GM12878 (cell line): Measurements from ENCODE around the gene SORCS2. TPM values are rescaled to one million over a fixed set of nuclear protein-coding genes. Genes with fewer than 3 reads are reported as not detected.

Experiments used
- ATAC-seq: fragments of 200-7000 bp; cut with Tn5 transposase; 3 replicates; pipeline ENCODE4 v1.9.1; 2020; ENCODE audit warnings: mild to moderate bottlenecking, moderate library complexity
- BruUV-seq: library from RNA; stranded (reverse); fragments of 400-500 nt; replicated peaks from 2 replicates; lab custom pipeline; 2021; lab: Mats Ljungman, UMichigan
- CTCF ChIA-PET: fragments of 300-600 bp; sonication (Branson Sonifier 250); formaldehyde crosslinking; extraction: SDS; loops from one replicate; lab custom pipeline; 2021; ENCODE audit warnings: inconsistent platforms; lab: Yijun Ruan, JAX
- POLR2A ChIA-PET: fragments of 350-600 bp; formaldehyde crosslinking; extraction: SDS; loops from one replicate; lab custom pipeline; 2021; ENCODE audit warnings: inconsistent platforms; lab: Charles Lee
- RAD21 ChIA-PET: fragments of 300-600 bp; sonication (Branson Sonifier 250); formaldehyde crosslinking; loops from one replicate; lab custom pipeline; 2023; ENCODE audit warnings: antibody characterized with exemption; ENCODE audit not compliant: unreplicated experiment; lab: Charles Lee
- SMC1A ChIA-PET: fragments of 300-600 bp; sonication (Branson Sonifier 250); formaldehyde crosslinking; loops from one replicate; lab custom pipeline; 2023; ENCODE audit not compliant: unreplicated experiment, uncharacterized antibody; lab: Charles Lee
- DNase-seq: peaks from one replicate; pipeline ENCODE4 v3.0.0-alpha.2; 2011; ENCODE audit warnings: low read depth, low spot score
- FAIRE-seq: peaks from 3 replicates; lab custom pipeline; 2011; peaks lifted over from hg19 to GRCh38; lab: Jason Lieb, UNC
- H2AFZ ChIP-seq: 2 replicates; pipeline ENCODE4 v1.6.0; 2011; ENCODE audit warnings: low read depth, low read length, control low read depth; ENCODE audit not compliant: control insufficient read depth
- H3K27ac ChIP-seq: 2 replicates; pipeline ENCODE4 v1.5.1; 2011; ENCODE audit warnings: control low read depth; ENCODE audit not compliant: control insufficient read depth, insufficient read depth
- H3K27me3 ChIP-seq, 2 experiments: replicated peaks in 1 of 2; 2 replicates each; pipeline versions ENCODE4 v1.6.0 to v1.6.1; 2011; ENCODE audit warnings: low read length in 1 of 2; ENCODE audit not compliant: control insufficient read depth in 2 of 2, insufficient read depth in 2 of 2
- H3K36me3 ChIP-seq, 2 experiments: 2 replicates each; pipeline ENCODE4 v1.5.1; 2011; ENCODE audit warnings: low read length in 1 of 2; ENCODE audit not compliant: control insufficient read depth in 2 of 2, insufficient read depth in 2 of 2
- H3K4me1 ChIP-seq: 2 replicates; pipeline ENCODE4 v1.6.1; 2011; ENCODE audit warnings: mild to moderate bottlenecking, low read length, moderate library complexity, mixed read lengths; ENCODE audit not compliant: control insufficient read depth, insufficient read depth
- H3K4me2 ChIP-seq: 2 replicates; pipeline ENCODE4 v1.6.0; 2011; ENCODE audit warnings: control low read depth; ENCODE audit not compliant: control insufficient read depth, insufficient read depth
- H3K4me3 ChIP-seq: fragments of 200-600 bp; sonication (generic); 2 replicates; pipeline ENCODE4 v1.5.1; 2016
- H3K79me2 ChIP-seq: 2 replicates; pipeline ENCODE4 v1.6.0; 2011; ENCODE audit warnings: low read length; ENCODE audit not compliant: control insufficient read depth, insufficient read depth
- H3K9ac ChIP-seq: 2 replicates; pipeline ENCODE4 v1.8.0; 2011; ENCODE audit warnings: low read length, control low read depth, mixed read lengths; ENCODE audit not compliant: control insufficient read depth, insufficient read depth
- H3K9me3 ChIP-seq: replicated peaks from 3 replicates; pipeline ENCODE4 v1.5.1; 2011; ENCODE audit warnings: mild to moderate bottlenecking, low read length; ENCODE audit not compliant: control insufficient read depth, insufficient read depth
- H4K20me1 ChIP-seq: 2 replicates; pipeline ENCODE4 v1.6.0; 2011; ENCODE audit not compliant: control insufficient read depth, insufficient read depth
- CBX3 ChIP-seq: fragments of 200-600 bp; sonication (generic); IDR thresholded peaks from 2 replicates; pipeline ENCODE4 v1.6.1; 2016; ENCODE audit warnings: low read depth, borderline replicate concordance
- DPF2 ChIP-seq: fragments of 450-650 bp; IDR thresholded peaks from 2 replicates; pipeline ENCODE4 v1.6.1; 2017; ENCODE audit warnings: mild to moderate bottlenecking
- E2F4 ChIP-seq: IDR thresholded peaks from 2 replicates; pipeline ENCODE4 v1.6.1; 2012; ENCODE audit warnings: low read depth, low read length, improper control_type of control experiment
- E2F8 ChIP-seq: fragments of 450-650 bp; IDR thresholded peaks from 2 replicates; pipeline ENCODE4 v1.6.1; 2018; ENCODE audit warnings: mild to moderate bottlenecking, low read depth, moderate library complexity; ENCODE audit not compliant: partially characterized antibody
- FOXK2 ChIP-seq: fragments of 450-650 bp; IDR thresholded peaks from 2 replicates; pipeline ENCODE4 v1.6.1; 2017; ENCODE audit warnings: mild to moderate bottlenecking, moderate library complexity
- HDAC2 ChIP-seq: fragments of 200-600 bp; sonication (generic); IDR thresholded peaks from 2 replicates; pipeline ENCODE4 v1.6.1; 2017
- MTA3 ChIP-seq: IDR thresholded peaks from 2 replicates; pipeline ENCODE4 v1.6.1; 2012; ENCODE audit warnings: low read length, inconsistent platforms, borderline replicate concordance
- MYC ChIP-seq: IDR thresholded peaks from 2 replicates; pipeline ENCODE4 v1.6.1; 2011; ENCODE audit warnings: mild to moderate bottlenecking, low read length, moderate library complexity, inconsistent platforms; ENCODE audit not compliant: insufficient read depth, insufficient replicate concordance, insufficient read length, severe bottlenecking
- NBN ChIP-seq: fragments of 450-650 bp; IDR thresholded peaks from 2 replicates; pipeline ENCODE4 v1.6.1; 2016
- NFYB ChIP-seq: IDR thresholded peaks from 2 replicates; pipeline ENCODE4 v1.6.1; 2011; ENCODE audit warnings: low read depth, mild to moderate bottlenecking, low read length, improper control_type of control experiment, moderate library complexity; ENCODE audit not compliant: insufficient read depth
- NR2C1 ChIP-seq: fragments of 450-650 bp; IDR thresholded peaks from 2 replicates; pipeline ENCODE4 v1.6.1; 2017; ENCODE audit warnings: antibody characterized with exemption, mild to moderate bottlenecking, moderate library complexity
- NR2C2 ChIP-seq: IDR thresholded peaks from 2 replicates; pipeline ENCODE4 v1.6.1; 2011; ENCODE audit warnings: borderline replicate concordance, low read depth; ENCODE audit not compliant: control insufficient read depth, insufficient read length
- RELB ChIP-seq: fragments of 450-650 bp; IDR thresholded peaks from 2 replicates; pipeline ENCODE4 v1.6.1; 2017; ENCODE audit warnings: low read depth, mild to moderate bottlenecking, moderate library complexity
- SMAD5 ChIP-seq: IDR thresholded peaks from 2 replicates; pipeline ENCODE4 v1.6.1; 2016; ENCODE audit warnings: antibody characterized with exemption, low read depth
- SMARCA5 ChIP-seq: fragments of 450-650 bp; IDR thresholded peaks from 2 replicates; pipeline ENCODE4 v1.6.1; 2017; ENCODE audit warnings: mild to moderate bottlenecking
- ZBTB4 ChIP-seq: fragments of 450-650 bp; formaldehyde crosslinking; IDR thresholded peaks from 2 replicates; pipeline ENCODE4 v1.4.0; 2022; ENCODE audit warnings: mild to moderate bottlenecking, moderate library complexity
- WGBS: methylation state at CpG from one replicate; pipeline ENCODE4 v1.1.6; 2016; ENCODE audit warnings: low lambda C conversion rate; ENCODE audit not compliant: insufficient replicate concordance, insufficient coverage; ENCODE audit errors: missing lambda C conversion rate; 5-methylcytosine and 5-hydroxymethylcytosine counted together
- in situ Hi-C: fragments of 300-500 bp; cut with MboI; formaldehyde crosslinking; loops from 9 replicates; pipeline ENCODE4 v1.14.3; 2018; ENCODE audit warnings: mixed read lengths
- intact Hi-C: fragments of 100-400 bp; cut with micrococcal nuclease; formaldehyde crosslinking; loops from one replicate; pipeline ENCODE4 v1.14.2; 2022; ENCODE audit not compliant: unreplicated experiment
- polyA plus RNA-seq, 11 experiments: library from polyadenylated mRNA; depleted of rRNA in 4 of 11; unstranded in 6 of 11; stranded (reverse) in 5 of 11; fragments of >200 nt; fragmentation: Nextera tagmentation in 4 of 11; fragmentation: Illumina TruSeq in 1 of 11; extraction: Ambion mirVana in 4 of 11; extraction: Trizol in 1 of 11; gene quantifications; 1 replicate in 1 of 11; 2 replicates in 10 of 11; pipeline versions ENCODE4 v1.2.1 to v1.2.3, GENCODE V29; 2011 to 2016; ENCODE audit warnings: inconsistent platforms in 2 of 11, missing spikeins in 2 of 11, low read depth in 1 of 11
- total RNA-seq, 4 experiments: library from RNA; depleted of rRNA in 3 of 4; stranded (reverse); fragments of >200 nt in 3 of 4; fragmentation: Illumina TruSeq in 1 of 4; extraction: Trizol in 1 of 4; gene quantifications; 2 replicates each; pipeline versions ENCODE4 v1.2.1 to v1.2.3, GENCODE V29; 2013 to 2021

The SORCS2 gene
- total and polyA plus RNA-seq, 10 of the 15 experiments (the other 5 are each of a cell fraction or from before 2014, with no cell fraction given): 0.01 to 0.15 (median 0.05) TPM; not detected in 5

GRCh38 chr4:7396186-7396910 lies 204.0 kb downstream of the SORCS2 start:
- WGBS: 15% methylated on average over 14 of the region's 14 CpGs
- FAIRE-seq (no peak), ATAC-seq (no peak), DNase-seq (no peak)
- Histone ChIP-seq H3K4me1 (no peaks in the 10 kb centered on the region), H3K36me3 (no peaks in the 10 kb centered on the region), H3K9ac (no peak overlapping the region), H3K79me2 (no peaks in the 10 kb centered on the region), H3K4me2 (no peak overlapping the region), H3K27ac (no peak overlapping the region), H4K20me1 (no peaks in the 10 kb centered on the region), H3K27me3 (no peaks in the 10 kb centered on the region; a peak in 1 of 4 replicates), H3K9me3 (no peaks in the 10 kb centered on the region), H3K4me3 (no peak overlapping the region), H2AFZ (no peak overlapping the region)
- CTCF ChIA-PET: no interaction called here
- intact Hi-C loops (no loop called here), in situ Hi-C loops (no loop called here)
- SMC1A ChIA-PET: no interaction called here
- RAD21 ChIA-PET: no interaction called here
- POLR2A ChIA-PET: interaction anchor here (0.6 kb wide), 1 partner anchor 330 kb away, joined by 3 read pairs; no protein-coding TSS in a partner anchor
- BruUV-seq: no TSS peak
- TF ChIP-seq NBN (no peak), RELB (no peak), DPF2 (no peak), MYC (no peak), SMAD5 (no peak), NR2C1 (no peak), CBX3 (no peak), NR2C2 (no peak), HDAC2 (no peak), NFYB (no peak), MTA3 (no peak), ZBTB4 (no peak), E2F4 (no peak), SMARCA5 (no peak), E2F8 (no peak), FOXK2 (no peak)
